Activated naive CD8-positive, alpha-beta T cell treated with anti-CD3 and anti-CD28 coated beads, Interleukin-2, amount 50 U/mL, for 16 hours (primary cell): Measurements from ENCODE around the gene ALOX5.
"Not testable (repeated sequence)": the region's sequence is repeated elsewhere in the genome, so short reads cannot be mapped to it uniquely, and the experiment has no call there.

Experiments
- DNase-seq: peaks from one replicate; pipeline ENCODE4 v3.0.0-alpha.2; 2020; ENCODE audit warnings: low read depth, low spot score

The ALOX5 gene

GRCh38 chr10:45404770-45405120 is 30.7 kb downstream of the ALOX5 start:
- no peak for DNase-seq

- no peak for DNase-seq
Measured at GRCh38 chr10:45407542-45407941, 33.5 kb downstream of the ALOX5 start.

GRCh38 chr10:45408421-45409319 is 34.7 kb downstream of the ALOX5 start:
- no peak for DNase-seq

GRCh38 chr10:45409347-45409746 is 35.3 kb downstream of the ALOX5 start:
- not testable (repeated sequence) for DNase-seq

GRCh38 chr10:45409782-45410181 is 35.8 kb downstream of the ALOX5 start:
- DNase-seq, result no peak

- no peak for DNase-seq
Measured at GRCh38 chr10:45410489-45410806, 36.4 kb downstream of the ALOX5 start.

GRCh38 chr10:45410807-45411606 is 37.0 kb downstream of the ALOX5 start:
- no peak for DNase-seq

- no peak for DNase-seq
Measured at GRCh38 chr10:45411607-45411940, 37.6 kb downstream of the ALOX5 start.

- not testable (repeated sequence) for DNase-seq
Measured at GRCh38 chr10:45415062-45415461, 41.0 kb downstream of the ALOX5 start.

- DNase-seq, result no peak
Measured at GRCh38 chr10:45416603-45417002, 42.6 kb downstream of the ALOX5 start.

GRCh38 chr10:45417746-45418145 is 43.7 kb downstream of the ALOX5 start:
- DNase-seq, result no peak

- DNase-seq, result no peak
Measured at GRCh38 chr10:45418417-45418848, 44.4 kb downstream of the ALOX5 start.

- DNase-seq, result no peak
Measured at GRCh38 chr10:45418849-45419675, 45.0 kb downstream of the ALOX5 start.

- no peak for DNase-seq
Measured at GRCh38 chr10:45419676-45420025, 45.6 kb downstream of the ALOX5 start.

- DNase-seq, result no peak
Measured at GRCh38 chr10:45420453-45421192, 46.6 kb downstream of the ALOX5 start.

GRCh38 chr10:45421221-45422097 is 47.4 kb downstream of the ALOX5 start:
- no peak for DNase-seq

- DNase-seq, result no peak
Measured at GRCh38 chr10:45422207-45422865, 48.3 kb downstream of the ALOX5 start.

- no peak for DNase-seq
Measured at GRCh38 chr10:45422866-45423659, 49.0 kb downstream of the ALOX5 start.

GRCh38 chr10:45423976-45424499 is 50.0 kb downstream of the ALOX5 start:
- DNase-seq, result no peak
